Activated T-helper 1 cell treated with anti-CD3 and anti-CD28 coated beads, Interleukin-12 subunit alpha, Interleukin-12 subunit beta, Interleukin-2, Interleukin-4 antibody, amounts not matched to agents 30 ng/mL and 10 ng/mL and 1 ng/mL, durations not matched to agents 14 hours and 24 hours and 36 hours (primary cell): Measurements from ENCODE around the gene FLNB. TPM values are rescaled to one million over a fixed set of nuclear protein-coding genes. Genes with fewer than 3 reads are reported as not detected.
A peak's percentile ranks its signal among the peaks of the same experiment; 100 is the strongest.
"Not testable (repeated sequence)": the region's sequence is repeated elsewhere in the genome, so short reads cannot be mapped to it uniquely, and the experiment has no call there.

Experiments
- DNase-seq: peaks from one replicate; pipeline ENCODE4 v3.0.0; 2021; ENCODE audit warnings: low spot score
- H3K27ac Mint-ChIP-seq: one replicate; pipeline ENCODE4 v1.8.0; 2021; ENCODE audit warnings: mild to moderate bottlenecking, mixed read lengths
- H3K27me3 Mint-ChIP-seq: one replicate; pipeline ENCODE4 v1.8.0; 2022; ENCODE audit warnings: mild to moderate bottlenecking, moderate library complexity, mixed read lengths; ENCODE audit not compliant: insufficient read depth
- H3K36me3 Mint-ChIP-seq: one replicate; pipeline ENCODE4 v1.8.0; 2021; ENCODE audit warnings: low read depth, mixed read lengths
- H3K4me1 Mint-ChIP-seq: one replicate; pipeline ENCODE4 v1.8.0; 2021; ENCODE audit warnings: low read depth, mixed read lengths
- H3K4me3 Mint-ChIP-seq: one replicate; pipeline ENCODE4 v1.8.0; 2021; ENCODE audit warnings: mild to moderate bottlenecking, moderate library complexity, mixed read lengths
- H3K9me3 Mint-ChIP-seq: one replicate; pipeline ENCODE4 v1.8.0; 2021; ENCODE audit warnings: mixed read lengths
- intact Hi-C: fragments of 100-400 bp; cut with micrococcal nuclease; formaldehyde crosslinking; loops from one replicate; pipeline ENCODE4 v1.15.1; 2024
- total RNA-seq: library from RNA; stranded (reverse); gene quantifications from 2 replicates; pipeline ENCODE4 v1.2.3, GENCODE V29; 2022

The FLNB gene
- total RNA-seq, 1 donor from 2014 or later, result 24.1 TPM

GRCh38 chr3:57986261-57986660, 22.0 kb upstream of the FLNB start:
- Mint-ChIP-seq H3K27ac (no peak overlapping the region), H3K9me3 (no peaks in the 10 kb centered on the region), H3K36me3 (peaks cover 4% of the 10 kb centered on the region), H3K4me1 (peaks cover 22% of the 10 kb centered on the region), H3K27me3 (no peaks in the 10 kb centered on the region), H3K4me3 (no peak overlapping the region)
- DNase-seq, result no peak
- intact Hi-C loops, result no loop called here

- not testable (repeated sequence) for H3K27me3 Mint-ChIP-seq
Measured at GRCh38 chr3:57989198-57989597, 19.0 kb upstream of the FLNB start.

GRCh38 chr3:57989646-57990045, 18.6 kb upstream of the FLNB start:
- H3K4me1 Mint-ChIP-seq, result no peaks in the 10 kb centered on the region

More at GRCh38 chr3:57989198-57989597, 19.0 kb upstream of the FLNB start:
- H3K36me3 Mint-ChIP-seq, DNase-seq, H3K4me3 Mint-ChIP-seq, intact Hi-C loops, H3K27ac Mint-ChIP-seq, H3K9me3 Mint-ChIP-seq, H3K4me1 Mint-ChIP-seq: not testable (repeated sequence)

GRCh38 chr3:57992452-57993213, 15.6 kb upstream of the FLNB start:
- Mint-ChIP-seq H3K27ac (no peak overlapping the region), H3K27me3 (peaks cover 2% of the 10 kb centered on the region), H3K4me3 (no peak overlapping the region), H3K9me3 (no peaks in the 10 kb centered on the region), H3K4me1 (no peaks in the 10 kb centered on the region), H3K36me3 (no peaks in the 10 kb centered on the region)
- intact Hi-C loops, result no loop called here
- no peak for DNase-seq

More at GRCh38 chr3:57989646-57990045, 18.6 kb upstream of the FLNB start:
- H3K4me3 Mint-ChIP-seq, result no peak overlapping the region
- no peak for DNase-seq
- peaks cover 2% of the 10 kb centered on the region for H3K27me3 Mint-ChIP-seq
- intact Hi-C loops, result no loop called here
- no peaks in the 10 kb centered on the region for H3K36me3 Mint-ChIP-seq
- no peak overlapping the region for H3K27ac Mint-ChIP-seq
- no peaks in the 10 kb centered on the region for H3K9me3 Mint-ChIP-seq

- Mint-ChIP-seq H3K9me3 (no peaks in the 10 kb centered on the region), H3K4me1 (peaks cover 22% of the 10 kb centered on the region), H3K27ac (peak overlapping the region; percentile 5), H3K36me3 (no peaks in the 10 kb centered on the region), H3K27me3 (peaks cover 2% of the 10 kb centered on the region), H3K4me3 (peak overlapping the region; percentile 52)
- no peak for DNase-seq
- intact Hi-C loops, result no loop called here
Measured at GRCh38 chr3:57998366-57999283, 9.6 kb upstream of the FLNB start.

GRCh38 chr3:57999417-58000115, 8.7 kb upstream of the FLNB start:
- Mint-ChIP-seq H3K36me3 (no peaks in the 10 kb centered on the region), H3K4me1 (peaks cover 22% of the 10 kb centered on the region), H3K4me3 (no peak overlapping the region), H3K9me3 (no peaks in the 10 kb centered on the region), H3K27ac (no peak overlapping the region), H3K27me3 (no peaks in the 10 kb centered on the region)
- intact Hi-C loops, result loop anchor here (10.0 kb wide), 1 partner anchor 435 kb away; the partner anchor contains the start of gene PDHB
- DNase-seq, result no peak

GRCh38 chr3:58000306-58001085, 7.7 kb upstream of the FLNB start:
- H3K4me1 Mint-ChIP-seq, result peaks cover 22% of the 10 kb centered on the region
- H3K4me3 Mint-ChIP-seq, result no peak overlapping the region
- no peaks in the 10 kb centered on the region for H3K36me3 Mint-ChIP-seq
- no peak overlapping the region for H3K27ac Mint-ChIP-seq
- intact Hi-C loops, result loop anchor here (10.0 kb wide), 1 partner anchor 434 kb away; the partner anchor contains the start of gene PDHB
- H3K27me3 Mint-ChIP-seq, result peaks cover under 1% of the 10 kb centered on the region
- no peaks in the 10 kb centered on the region for H3K9me3 Mint-ChIP-seq
- no peak for DNase-seq

- DNase-seq, result no peak
- intact Hi-C loops, result loop anchor here (10.0 kb wide), 1 partner anchor 434 kb away; the partner anchor contains the start of gene PDHB
- no peaks in the 10 kb centered on the region for H3K36me3 Mint-ChIP-seq
- no peak overlapping the region for H3K27ac Mint-ChIP-seq
- no peaks in the 10 kb centered on the region for H3K9me3 Mint-ChIP-seq
- H3K27me3 Mint-ChIP-seq, result peaks cover 2% of the 10 kb centered on the region
- H3K4me1 Mint-ChIP-seq, result peaks cover 22% of the 10 kb centered on the region
- no peak overlapping the region for H3K4me3 Mint-ChIP-seq
Measured at GRCh38 chr3:58001086-58001467, 7.1 kb upstream of the FLNB start.

GRCh38 chr3:58001979-58002378, 6.2 kb upstream of the FLNB start:
- H3K4me1 Mint-ChIP-seq, result peaks cover 22% of the 10 kb centered on the region
- no peaks in the 10 kb centered on the region for H3K36me3 Mint-ChIP-seq
- peaks cover 2% of the 10 kb centered on the region for H3K27me3 Mint-ChIP-seq
- no peak for DNase-seq
- intact Hi-C loops, result loop anchor here (10.0 kb wide), 1 partner anchor 433 kb away; the partner anchor contains the start of gene PDHB
- no peaks in the 10 kb centered on the region for H3K9me3 Mint-ChIP-seq
- no peak overlapping the region for H3K27ac Mint-ChIP-seq
- no peak overlapping the region for H3K4me3 Mint-ChIP-seq

GRCh38 chr3:58003093-58003492, 5.1 kb upstream of the FLNB start:
- Mint-ChIP-seq H3K27ac (no peak overlapping the region), H3K4me3 (no peak overlapping the region), H3K36me3 (no peaks in the 10 kb centered on the region), H3K9me3 (no peaks in the 10 kb centered on the region), H3K27me3 (peaks cover 2% of the 10 kb centered on the region), H3K4me1 (peaks cover 20% of the 10 kb centered on the region)
- no peak for DNase-seq
- intact Hi-C loops, result loop anchor here (10.0 kb wide), 1 partner anchor 432 kb away; the partner anchor contains the start of gene PDHB

- Mint-ChIP-seq H3K36me3 (peaks cover 4% of the 10 kb centered on the region), H3K4me3 (no peak overlapping the region), H3K9me3 (no peaks in the 10 kb centered on the region), H3K27ac (no peak overlapping the region), H3K27me3 (peaks cover 2% of the 10 kb centered on the region), H3K4me1 (peaks cover 19% of the 10 kb centered on the region)
- intact Hi-C loops, result loop anchor here (5.0 to 10.0 kb wide), 2 partner anchors 232 to 430 kb away; partner anchors contain the start of genes ABHD6 and PDHB
- DNase-seq, result no peak
Measured at GRCh38 chr3:58004973-58005372, 3.2 kb upstream of the FLNB start.

GRCh38 chr3:58005669-58006068, 2.6 kb upstream of the FLNB start:
- Mint-ChIP-seq H3K4me3 (no peak overlapping the region), H3K9me3 (no peaks in the 10 kb centered on the region), H3K4me1 (peaks cover 22% of the 10 kb centered on the region), H3K27me3 (peaks cover 2% of the 10 kb centered on the region), H3K36me3 (peaks cover 4% of the 10 kb centered on the region), H3K27ac (no peak overlapping the region)
- intact Hi-C loops, result loop anchor here (5.0 to 10.0 kb wide), 2 partner anchors 232 to 429 kb away; partner anchors contain the start of genes ABHD6 and PDHB
- no peak for DNase-seq
